WTC11 (cell line): ENCODE data around the gene COG5. TPM values are rescaled to one million over a fixed set of nuclear protein-coding genes. Genes with fewer than 3 reads are reported as not detected.

Experiments
- ATAC-seq: fragments of 200-7000 bp; cut with Tn5 transposase; 2 replicates; pipeline ENCODE4 v1.10.0; 2021; ENCODE audit warnings: mild to moderate bottlenecking, moderate library complexity
- CTCF ChIA-PET: fragments of 300-600 bp; sonication (Branson Sonifier 250); formaldehyde crosslinking; loops from one replicate; lab custom pipeline; 2021; ENCODE audit warnings: antibody characterized with exemption; lab: Charles Lee
- POLR2A ChIA-PET: fragments of 350-600 bp; sonication (Branson Sonifier 250); formaldehyde crosslinking; loops from one replicate; lab custom pipeline; 2021; ENCODE audit warnings: antibody characterized with exemption; lab: Charles Lee
- DNase-seq: peaks from one replicate; pipeline ENCODE4 v3.0.0; 2021; ENCODE audit warnings: low spot score
- H3K27ac Mint-ChIP-seq: 2 replicates; pipeline ENCODE4 v1.8.0; 2021; ENCODE audit warnings: mixed read lengths
- H3K27me3 Mint-ChIP-seq: 2 replicates; pipeline ENCODE4 v1.8.0; 2021; ENCODE audit warnings: low read depth, mild to moderate bottlenecking, moderate library complexity, mixed read lengths
- H3K36me3 Mint-ChIP-seq: 2 replicates; pipeline ENCODE4 v1.8.0; 2021; ENCODE audit warnings: mixed read lengths
- H3K4me1 Mint-ChIP-seq: 2 replicates; pipeline ENCODE4 v1.8.0; 2022; ENCODE audit warnings: mixed read lengths
- H3K4me3 Mint-ChIP-seq: 2 replicates; pipeline ENCODE4 v1.8.0; 2021; ENCODE audit warnings: mild to moderate bottlenecking, moderate library complexity, mixed read lengths
- H3K9me3 Mint-ChIP-seq: 2 replicates; pipeline ENCODE4 v1.8.0; 2021; ENCODE audit warnings: mixed read lengths
- AFF4 ChIP-seq: sonication (generic); formaldehyde crosslinking; IDR thresholded peaks from 2 replicates; pipeline ENCODE4 v1.8.1; 2023; ENCODE audit warnings: mild to moderate bottlenecking, missing genetic modification reagents, borderline replicate concordance
- ELF4 ChIP-seq: sonication (generic); formaldehyde crosslinking; IDR thresholded peaks from 2 replicates; pipeline ENCODE4 v1.8.1; 2022; ENCODE audit warnings: low read depth, mild to moderate bottlenecking, moderate library complexity, missing genetic modification reagents
- EMX1 ChIP-seq: fragments of 250-450 bp; sonication (Bioruptor Pico); IDR thresholded peaks from 2 replicates; pipeline ENCODE4 v1.8.0; 2021; ENCODE audit warnings: mild to moderate bottlenecking
- ESRRA ChIP-seq: sonication (generic); formaldehyde crosslinking; IDR thresholded peaks from 2 replicates; pipeline ENCODE4 v1.8.1; 2022; ENCODE audit warnings: mild to moderate bottlenecking, missing genetic modification reagents, borderline replicate concordance
- FOXK1 ChIP-seq: sonication (generic); formaldehyde crosslinking; IDR thresholded peaks from 2 replicates; pipeline ENCODE4 v1.8.0; 2022; ENCODE audit warnings: mild to moderate bottlenecking, moderate library complexity, missing genetic modification reagents
- JAZF1 ChIP-seq: fragments of 250-450 bp; sonication (Bioruptor Pico); IDR thresholded peaks from 2 replicates; pipeline ENCODE4 v1.9.0; 2021; ENCODE audit warnings: moderate library complexity, mild to moderate bottlenecking, inconsistent platforms
- MXD4 ChIP-seq: fragments of 250-450 bp; sonication (Bioruptor Pico); IDR thresholded peaks from 2 replicates; pipeline ENCODE4 v1.8.0; 2021; ENCODE audit warnings: mild to moderate bottlenecking, moderate library complexity, borderline replicate concordance
- MYBL2 ChIP-seq: sonication (generic); formaldehyde crosslinking; IDR thresholded peaks from 2 replicates; pipeline ENCODE4 v1.8.1; 2023; ENCODE audit warnings: mild to moderate bottlenecking, moderate library complexity, missing genetic modification reagents
- NR3C1 ChIP-seq: sonication (generic); formaldehyde crosslinking; conservative IDR thresholded peaks from 2 replicates; pipeline ENCODE4 v1.8.1; 2023; ENCODE audit warnings: low read depth, mild to moderate bottlenecking, missing genetic modification reagents
- RORB ChIP-seq: fragments of 250-450 bp; sonication (Bioruptor Pico); IDR thresholded peaks from 2 replicates; pipeline ENCODE4 v1.9.0; 2021; ENCODE audit warnings: mild to moderate bottlenecking
- SMAD3 ChIP-seq: sonication (generic); formaldehyde crosslinking; IDR thresholded peaks from 2 replicates; pipeline ENCODE4 v1.8.0; 2022; ENCODE audit warnings: missing genetic modification reagents, mild to moderate bottlenecking, borderline replicate concordance
- SMAD4 ChIP-seq: sonication (generic); formaldehyde crosslinking; IDR thresholded peaks from 2 replicates; pipeline ENCODE4 v1.8.0; 2022; ENCODE audit warnings: mild to moderate bottlenecking, missing genetic modification reagents
- SOX15 ChIP-seq: fragments of 250-450 bp; sonication (Bioruptor Pico); IDR thresholded peaks from 2 replicates; pipeline ENCODE4 v1.9.0; 2021; ENCODE audit warnings: mild to moderate bottlenecking
- SP1 ChIP-seq: sonication (generic); formaldehyde crosslinking; conservative IDR thresholded peaks from 2 replicates; pipeline ENCODE4 v1.8.1; 2022; ENCODE audit warnings: missing genetic modification reagents
- TP53 ChIP-seq: sonication (generic); formaldehyde crosslinking; IDR thresholded peaks from 2 replicates; pipeline ENCODE4 v1.8.1; 2023; ENCODE audit warnings: mild to moderate bottlenecking, missing genetic modification reagents
- USF1 ChIP-seq: sonication (generic); formaldehyde crosslinking; IDR thresholded peaks from 2 replicates; pipeline ENCODE4 v1.8.0; 2022; ENCODE audit warnings: mild to moderate bottlenecking, missing genetic modification reagents
- ZNF416 ChIP-seq: fragments of 250-450 bp; sonication (Bioruptor Pico); IDR thresholded peaks from 2 replicates; pipeline ENCODE4 v1.9.0; 2021; ENCODE audit warnings: mild to moderate bottlenecking, inconsistent platforms
- total RNA-seq: library from RNA; stranded (reverse); gene quantifications from 3 replicates; pipeline ENCODE4 v1.2.3, GENCODE V29; 2021
- TF ChIP-seq, protein P1 (sequence below): sonication (generic); formaldehyde crosslinking; IDR thresholded peaks from 2 replicates; pipeline ENCODE4 v1.8.1; 2022; ENCODE audit warnings: mild to moderate bottlenecking, missing genetic modification reagents, moderate library complexity, borderline replicate concordance
- TF ChIP-seq, protein P2 (sequence below): sonication (generic); formaldehyde crosslinking; IDR thresholded peaks from 2 replicates; pipeline ENCODE4 v1.8.0; 2023; ENCODE audit warnings: mild to moderate bottlenecking, missing genetic modification reagents
- TF ChIP-seq, protein P3 (sequence below): fragments of 250-450 bp; sonication (Bioruptor Pico); IDR thresholded peaks from 2 replicates; pipeline ENCODE4 v1.9.0; 2021; ENCODE audit warnings: moderate library complexity, mild to moderate bottlenecking, inconsistent platforms, borderline replicate concordance
- TF ChIP-seq, protein P4 (sequence below): sonication (generic); formaldehyde crosslinking; IDR thresholded peaks from 2 replicates; pipeline ENCODE4 v1.8.1; 2022; ENCODE audit warnings: mild to moderate bottlenecking, moderate library complexity, missing genetic modification reagents
- TF ChIP-seq, protein P5 (sequence below): sonication (generic); formaldehyde crosslinking; conservative IDR thresholded peaks from 2 replicates; pipeline ENCODE4 v1.8.1; 2022; ENCODE audit warnings: mild to moderate bottlenecking, missing genetic modification reagents
- TF ChIP-seq, protein P6 (sequence below): fragments of 250-450 bp; sonication (Bioruptor Pico); conservative IDR thresholded peaks from 2 replicates; pipeline ENCODE4 v1.9.0; 2021; ENCODE audit warnings: mild to moderate bottlenecking

Gene COG5
- total RNA-seq, 1 experiment from 2014 or later, result 23.8 TPM

DNA sequence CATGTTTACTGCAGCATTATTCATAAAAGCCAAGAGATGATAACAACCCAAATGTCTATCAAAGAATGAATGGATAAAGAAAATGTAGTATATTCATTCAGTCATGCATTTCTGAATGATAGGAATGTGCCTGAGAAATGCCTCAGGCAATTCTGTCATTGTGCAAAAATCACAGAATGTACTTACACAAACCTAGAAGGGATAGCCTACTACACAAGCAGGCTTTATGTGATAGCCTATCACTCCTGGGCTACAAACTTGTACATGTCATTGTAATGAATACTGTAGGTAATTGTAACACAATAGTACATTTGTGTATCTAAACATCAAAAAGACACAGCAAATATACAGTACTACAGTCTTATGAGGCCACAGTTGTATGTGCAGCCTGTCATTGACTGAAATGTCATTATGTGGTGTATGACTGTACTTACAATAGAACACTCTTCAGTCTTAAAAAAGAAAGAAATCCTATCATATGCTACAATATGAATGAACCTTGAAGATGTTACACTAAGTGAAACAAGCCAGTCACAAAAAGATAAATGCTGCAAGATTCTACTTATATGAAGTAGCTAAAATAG lies 235.6 kb downstream of the COG5 start:
- no peak overlapping the region for H3K27ac Mint-ChIP-seq
- no peak for ATAC-seq
- no peaks in the 10 kb centered on the region for H3K27me3 Mint-ChIP-seq
- DNase-seq, result no peak
- H3K4me3 Mint-ChIP-seq, result no peak overlapping the region
- H3K9me3 Mint-ChIP-seq, result no peaks in the 10 kb centered on the region
- POLR2A ChIA-PET, result no interaction called here
- CTCF ChIA-PET, result no interaction called here
- H3K36me3 Mint-ChIP-seq, result no peaks in the 10 kb centered on the region
- no peaks in the 10 kb centered on the region for H3K4me1 Mint-ChIP-seq
- TF ChIP-seq SOX15 (no peak), USF1 (CRISPR knock-in tag) (no peak), MXD4 (CRISPR knock-in tag) (no peak), EMX1 (CRISPR knock-in tag) (no peak), ZNF416 (no peak), MYBL2 (CRISPR knock-in tag) (no peak), SP1 (CRISPR knock-in tag) (no peak), JAZF1 (no peak), ELF4 (no peak), TP53 (CRISPR knock-in tag) (no peak), NR3C1 (CRISPR knock-in tag) (no peak), SMAD3 (CRISPR knock-in tag) (no peak)
- TF ChIP-seq, protein P1, sequence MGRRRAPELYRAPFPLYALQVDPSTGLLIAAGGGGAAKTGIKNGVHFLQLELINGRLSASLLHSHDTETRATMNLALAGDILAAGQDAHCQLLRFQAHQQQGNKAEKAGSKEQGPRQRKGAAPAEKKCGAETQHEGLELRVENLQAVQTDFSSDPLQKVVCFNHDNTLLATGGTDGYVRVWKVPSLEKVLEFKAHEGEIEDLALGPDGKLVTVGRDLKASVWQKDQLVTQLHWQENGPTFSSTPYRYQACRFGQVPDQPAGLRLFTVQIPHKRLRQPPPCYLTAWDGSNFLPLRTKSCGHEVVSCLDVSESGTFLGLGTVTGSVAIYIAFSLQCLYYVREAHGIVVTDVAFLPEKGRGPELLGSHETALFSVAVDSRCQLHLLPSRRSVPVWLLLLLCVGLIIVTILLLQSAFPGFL, result no peak
- TF ChIP-seq, protein P2, sequence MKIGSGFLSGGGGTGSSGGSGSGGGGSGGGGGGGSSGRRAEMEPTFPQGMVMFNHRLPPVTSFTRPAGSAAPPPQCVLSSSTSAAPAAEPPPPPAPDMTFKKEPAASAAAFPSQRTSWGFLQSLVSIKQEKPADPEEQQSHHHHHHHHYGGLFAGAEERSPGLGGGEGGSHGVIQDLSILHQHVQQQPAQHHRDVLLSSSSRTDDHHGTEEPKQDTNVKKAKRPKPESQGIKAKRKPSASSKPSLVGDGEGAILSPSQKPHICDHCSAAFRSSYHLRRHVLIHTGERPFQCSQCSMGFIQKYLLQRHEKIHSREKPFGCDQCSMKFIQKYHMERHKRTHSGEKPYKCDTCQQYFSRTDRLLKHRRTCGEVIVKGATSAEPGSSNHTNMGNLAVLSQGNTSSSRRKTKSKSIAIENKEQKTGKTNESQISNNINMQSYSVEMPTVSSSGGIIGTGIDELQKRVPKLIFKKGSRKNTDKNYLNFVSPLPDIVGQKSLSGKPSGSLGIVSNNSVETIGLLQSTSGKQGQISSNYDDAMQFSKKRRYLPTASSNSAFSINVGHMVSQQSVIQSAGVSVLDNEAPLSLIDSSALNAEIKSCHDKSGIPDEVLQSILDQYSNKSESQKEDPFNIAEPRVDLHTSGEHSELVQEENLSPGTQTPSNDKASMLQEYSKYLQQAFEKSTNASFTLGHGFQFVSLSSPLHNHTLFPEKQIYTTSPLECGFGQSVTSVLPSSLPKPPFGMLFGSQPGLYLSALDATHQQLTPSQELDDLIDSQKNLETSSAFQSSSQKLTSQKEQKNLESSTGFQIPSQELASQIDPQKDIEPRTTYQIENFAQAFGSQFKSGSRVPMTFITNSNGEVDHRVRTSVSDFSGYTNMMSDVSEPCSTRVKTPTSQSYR (CRISPR knock-in tag), result no peak
- TF ChIP-seq, protein P3, sequence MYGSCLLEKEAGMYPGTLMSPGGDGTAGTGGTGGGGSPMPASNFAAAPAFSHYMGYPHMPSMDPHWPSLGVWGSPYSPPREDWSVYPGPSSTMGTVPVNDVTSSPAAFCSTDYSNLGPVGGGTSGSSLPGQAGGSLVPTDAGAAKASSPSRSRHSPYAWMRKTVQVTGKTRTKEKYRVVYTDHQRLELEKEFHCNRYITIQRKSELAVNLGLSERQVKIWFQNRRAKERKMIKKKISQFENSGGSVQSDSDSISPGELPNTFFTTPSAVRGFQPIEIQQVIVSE, result no peak
- TF ChIP-seq, protein P4, sequence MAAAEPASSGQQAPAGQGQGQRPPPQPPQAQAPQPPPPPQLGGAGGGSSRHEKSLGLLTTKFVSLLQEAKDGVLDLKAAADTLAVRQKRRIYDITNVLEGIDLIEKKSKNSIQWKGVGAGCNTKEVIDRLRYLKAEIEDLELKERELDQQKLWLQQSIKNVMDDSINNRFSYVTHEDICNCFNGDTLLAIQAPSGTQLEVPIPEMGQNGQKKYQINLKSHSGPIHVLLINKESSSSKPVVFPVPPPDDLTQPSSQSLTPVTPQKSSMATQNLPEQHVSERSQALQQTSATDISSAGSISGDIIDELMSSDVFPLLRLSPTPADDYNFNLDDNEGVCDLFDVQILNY, result no peak
- TF ChIP-seq, protein P5, sequence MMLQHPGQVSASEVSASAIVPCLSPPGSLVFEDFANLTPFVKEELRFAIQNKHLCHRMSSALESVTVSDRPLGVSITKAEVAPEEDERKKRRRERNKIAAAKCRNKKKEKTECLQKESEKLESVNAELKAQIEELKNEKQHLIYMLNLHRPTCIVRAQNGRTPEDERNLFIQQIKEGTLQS, result no peak
- TF ChIP-seq, protein P6, sequence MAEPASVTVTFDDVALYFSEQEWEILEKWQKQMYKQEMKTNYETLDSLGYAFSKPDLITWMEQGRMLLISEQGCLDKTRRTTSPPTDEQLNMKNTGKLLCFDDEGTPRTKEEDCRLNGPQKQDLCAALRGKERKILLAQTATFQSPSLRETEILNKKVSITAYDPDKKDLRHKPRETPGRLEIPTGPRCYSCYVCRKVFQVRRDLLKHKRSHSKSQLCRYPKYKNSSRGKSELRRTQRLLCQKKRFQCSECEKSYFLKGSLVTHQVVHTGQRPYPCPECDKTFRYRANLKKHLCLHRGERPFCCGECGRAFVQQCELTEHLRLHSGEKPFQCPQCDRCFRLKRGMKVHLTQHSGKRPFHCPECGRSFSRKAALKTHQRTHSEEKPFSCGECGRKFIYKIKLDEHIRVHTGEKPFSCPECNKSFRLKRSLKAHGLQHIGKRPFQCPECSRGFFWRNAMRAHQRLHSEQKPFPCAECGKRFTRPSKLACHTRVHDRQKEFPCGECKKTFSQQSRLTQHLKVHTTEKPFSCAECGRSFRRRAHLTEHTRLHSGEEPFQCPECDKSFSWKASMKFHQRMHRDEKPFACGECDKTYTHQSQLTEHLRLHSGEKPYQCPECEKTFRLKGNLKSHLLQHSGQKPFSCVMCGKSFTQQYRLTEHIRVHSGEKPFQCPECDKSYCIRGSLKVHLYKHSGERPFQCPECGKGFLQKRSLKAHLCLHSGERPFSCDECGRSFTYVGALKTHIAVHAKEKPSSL (CRISPR knock-in tag), result no peak

DNA sequence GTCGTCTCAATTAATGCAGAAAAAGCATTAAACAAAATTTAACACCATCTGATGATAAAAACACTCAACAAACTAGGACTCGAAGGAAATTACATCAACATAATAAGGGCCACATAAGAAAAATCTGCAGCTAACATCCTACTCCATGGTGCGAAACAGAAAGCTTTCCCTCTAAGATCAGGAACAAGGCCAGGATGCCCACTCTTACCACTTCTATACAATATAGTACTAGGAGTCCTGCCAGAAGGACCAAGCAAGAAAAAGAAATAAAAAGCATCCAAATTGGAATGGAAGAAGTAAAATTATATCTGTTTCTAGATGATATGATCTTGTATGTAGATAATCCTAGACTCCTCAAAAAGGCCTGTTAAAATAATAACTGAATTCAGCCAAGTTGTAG lies 237.7 kb downstream of the COG5 start:
- DNase-seq (no peak), ATAC-seq (no peak)
- Mint-ChIP-seq H3K27me3 (no peaks in the 10 kb centered on the region), H3K36me3 (no peaks in the 10 kb centered on the region), H3K4me1 (no peaks in the 10 kb centered on the region), H3K27ac (no peak overlapping the region), H3K4me3 (no peak overlapping the region), H3K9me3 (no peaks in the 10 kb centered on the region)
- ChIA-PET CTCF (no interaction called here), POLR2A (no interaction called here)
- no peak for TF ChIP-seq SMAD4 (CRISPR knock-in tag)
- TF ChIP-seq AFF4 (CRISPR knock-in tag), result no peak
- TF ChIP-seq SMAD3 (CRISPR knock-in tag), result no peak
- TF ChIP-seq, protein P4, result no peak
- no peak for TF ChIP-seq ZNF416
- TF ChIP-seq RORB (CRISPR knock-in tag), result no peak
- no peak for TF ChIP-seq FOXK1
- TF ChIP-seq ESRRA, result no peak
